ENCODE measurements around the gene MFAP3. TPM values are rescaled to one million over a fixed set of nuclear protein-coding genes. Genes with fewer than 3 reads are reported as not detected.
"Not testable (repeated sequence)": the region's sequence is repeated elsewhere in the genome, so short reads cannot be mapped to it uniquely, and the experiment has no call there.

The MFAP3 gene
- total and polyA plus RNA-seq, 10 of the 15 experiments (the other 5 are each of a cell fraction or from before 2014, with no cell fraction given): 2.5 to 22.9 (median 13.4) TPM

- ATAC-seq; H3K4me2 ChIP-seq (ENCODE audit: control insufficient read depth, insufficient read depth); H3K4me1 ChIP-seq (ENCODE audit: control insufficient read depth, insufficient read depth, low read length); FAIRE-seq; H3K27ac ChIP-seq (ENCODE audit: control insufficient read depth, insufficient read depth); H3K9ac ChIP-seq (ENCODE audit: control insufficient read depth, insufficient read depth, low read length); H3K4me3 ChIP-seq; RAD21 ChIA-PET (ENCODE audit: unreplicated experiment); BruUV-seq (replicated peaks); H3K27me3 ChIP-seq (replicated peaks in 1 of 2; ENCODE audit: control insufficient read depth in 2 of 2, insufficient read depth in 2 of 2, low read length in 1 of 2); H3K9me3 ChIP-seq (replicated peaks; ENCODE audit: control insufficient read depth, insufficient read depth, low read length); H2AFZ ChIP-seq (ENCODE audit: control insufficient read depth, low read depth, low read length); in situ Hi-C loops (cut with MboI); POLR2A ChIA-PET; H3K79me2 ChIP-seq (ENCODE audit: control insufficient read depth, insufficient read depth, low read length); H4K20me1 ChIP-seq (ENCODE audit: control insufficient read depth, insufficient read depth); intact Hi-C loops (cut with micrococcal nuclease; ENCODE audit: unreplicated experiment); H3K36me3 ChIP-seq (ENCODE audit: control insufficient read depth in 2 of 2, insufficient read depth in 2 of 2, low read length in 1 of 2); SMC1A ChIA-PET (ENCODE audit: uncharacterized antibody, unreplicated experiment); DNase-seq (ENCODE audit: low read depth, low spot score): not testable (repeated sequence)
- peak; percentile 71 for TF ChIP-seq SPI1 (IDR thresholded peaks at IDR 0.05; ENCODE audit: borderline replicate concordance, insufficient read depth, low read depth, low read length)
- 95% methylated on average over 1 of the region's 1 CpG for WGBS (ENCODE audit: insufficient coverage, insufficient replicate concordance, low lambda C conversion rate, missing lambda C conversion rate)
- CTCF ChIA-PET: interaction anchor here (0.9 kb wide), 1 partner anchor 27 kb away, joined by 3 read pairs; no protein-coding TSS in a partner anchor
These were observed 19.8 kb upstream of the MFAP3 start for GRCh38 chr5:154018919-154019318.

- FAIRE-seq: no peak
- Histone ChIP-seq H3K9ac (ENCODE audit: control insufficient read depth, insufficient read depth, low read length) (no peak overlapping the region), H3K79me2 (ENCODE audit: control insufficient read depth, insufficient read depth, low read length) (no peaks in the 10 kb centered on the region), H3K4me1 (ENCODE audit: control insufficient read depth, insufficient read depth, low read length) (no peaks in the 10 kb centered on the region), H3K4me3 (no peak overlapping the region), H3K27me3 (replicated peaks in 1 of 2; ENCODE audit: control insufficient read depth in 2 of 2, insufficient read depth in 2 of 2, low read length in 1 of 2) (no peaks in the 10 kb centered on the region), H3K4me2 (ENCODE audit: control insufficient read depth, insufficient read depth) (no peak overlapping the region), H3K9me3 (replicated peaks; ENCODE audit: control insufficient read depth, insufficient read depth, low read length) (no peaks in the 10 kb centered on the region), H2AFZ (ENCODE audit: control insufficient read depth, low read depth, low read length) (no peak overlapping the region), H4K20me1 (ENCODE audit: control insufficient read depth, insufficient read depth) (no peaks in the 10 kb centered on the region), H3K36me3 (ENCODE audit: control insufficient read depth in 2 of 2, insufficient read depth in 2 of 2, low read length in 1 of 2) (peaks cover 0 to 2% of the 10 kb centered on the region in 2 experiments; a peak in 1 of 4 replicates), H3K27ac (ENCODE audit: control insufficient read depth, insufficient read depth) (no peak overlapping the region)
- in situ Hi-C loops (cut with MboI) (no loop called here), intact Hi-C loops (cut with micrococcal nuclease; ENCODE audit: unreplicated experiment) (no loop called here)
- TF ChIP-seq FOS (IDR thresholded peaks at IDR 0.05; ENCODE audit: borderline replicate concordance, extremely low read depth, insufficient read length) (no peak), RBBP5 (conservative IDR thresholded peaks at IDR 0.05) (no peak), HDGF (IDR thresholded peaks at IDR 0.05) (no peak), MYC (IDR thresholded peaks at IDR 0.05; ENCODE audit: insufficient read depth, insufficient read length, insufficient replicate concordance, low read length, severe bottlenecking) (no peak), ATF7 (IDR thresholded peaks at IDR 0.05; ENCODE audit: low read depth) (no peak), CEBPZ (IDR thresholded peaks at IDR 0.05; ENCODE audit: low read depth, low read length) (no peak), IRF4 (IDR thresholded peaks at IDR 0.05; ENCODE audit: low read depth, low read length) (no peak), ZNF274 (IDR thresholded peaks at IDR 0.05; ENCODE audit: insufficient read depth, insufficient read length) (no peak)
- no TSS peak for BruUV-seq (replicated peaks)
- ChIA-PET RAD21 (ENCODE audit: unreplicated experiment) (interaction anchor here (1.6 kb wide), 1 partner anchor 61 kb away, joined by 3 read pairs; no protein-coding TSS in a partner anchor), SMC1A (ENCODE audit: uncharacterized antibody, unreplicated experiment) (interaction anchor here (0.7 kb wide), 1 partner anchor 10 kb away, joined by 3 read pairs; no protein-coding TSS in a partner anchor), POLR2A (interaction anchor here (0.6 to 1.3 kb wide), 2 partner anchors 13 to 48 kb away, joined by 4 read pairs; partner anchors contain the start of genes FAM114A2 and MFAP3), CTCF (interaction anchor here (0.7 to 1.5 kb wide), 2 partner anchors 12 to 151 kb away, joined by 3 read pairs; no protein-coding TSS in a partner anchor)
- no peak for ATAC-seq
- DNase-seq (ENCODE audit: low read depth, low spot score): no peak
These were observed 12.8 kb upstream of the MFAP3 start for GRCh38 chr5:154025951-154026350.

All from GM12878 (cell line).